Left ventricle myocardium inferior (tissue), 1 donor: ENCODE data around the gene MCM6. TPM values are rescaled to one million over a fixed set of nuclear protein-coding genes. Genes with fewer than 3 reads are reported as not detected.
"Not testable (repeated sequence)": the region's sequence is repeated elsewhere in the genome, so short reads cannot be mapped to it uniquely, and the experiment has no call there.

Source experiments
- DNase-seq: peaks from one replicate; pipeline ENCODE4 v3.0.0-alpha.2; 2020
- H3K27ac ChIP-seq: fragments of 200-600 bp; replicated peaks from 2 replicates; pipeline ENCODE4 v1.8.0; 2021
- H3K27me3 ChIP-seq: fragments of 200-600 bp; 2 replicates; pipeline ENCODE4 v1.8.0; 2021; ENCODE audit warnings: low read depth
- H3K36me3 ChIP-seq: fragments of 200-600 bp; 2 replicates; pipeline ENCODE4 v1.8.0; 2021
- H3K4me1 ChIP-seq: fragments of 200-600 bp; 2 replicates; pipeline ENCODE4 v1.8.0; 2021
- H3K4me3 ChIP-seq: fragments of 200-600 bp; 2 replicates; pipeline ENCODE4 v1.8.0; 2021; ENCODE audit warnings: mild to moderate bottlenecking, moderate library complexity
- H3K9me3 ChIP-seq: fragments of 200-600 bp; replicated peaks from 2 replicates; pipeline ENCODE4 v1.8.0; 2021
- CTCF ChIP-seq: fragments of 200-600 bp; IDR thresholded peaks from 2 replicates; pipeline ENCODE4 v1.8.0; 2021; ENCODE audit warnings: antibody characterized with exemption, mild to moderate bottlenecking, borderline replicate concordance
- intact Hi-C: fragments of 100-400 bp; cut with micrococcal nuclease; formaldehyde crosslinking; loops from one replicate; pipeline ENCODE4 v1.11.0; 2022
- total RNA-seq: library from RNA; stranded (reverse); fragmentation: NEBNext Ultra II Directional; extraction: Animal tissue kit (Norgen Biotek cat#: 25700); gene quantifications from one replicate; pipeline ENCODE4 v1.2.1, GENCODE V29; 2021
- donor health status: DM: no; HTN: yes; CAD: no; lungs with severe emphysema.

Gene MCM6
- total RNA-seq, 1 donor from 2014 or later, result 2.9 TPM

- Histone ChIP-seq H3K4me3 (no peak overlapping the region), H3K4me1 (peaks cover 14% of the 10 kb centered on the region), H3K27ac (no peak overlapping the region), H3K36me3 (no peaks in the 10 kb centered on the region), H3K27me3 (no peaks in the 10 kb centered on the region), H3K9me3 (peaks cover 4% of the 10 kb centered on the region)
- no peak for TF ChIP-seq CTCF
- intact Hi-C loops, result no loop called here
- DNase-seq, result no peak
Measured at GRCh38 chr2:135796606-135797005, 79.6 kb downstream of the MCM6 start.

- H3K27me3 ChIP-seq, H3K27ac ChIP-seq, intact Hi-C loops, H3K4me3 ChIP-seq, H3K36me3 ChIP-seq, DNase-seq, H3K9me3 ChIP-seq: not testable (repeated sequence)
- peaks cover 14% of the 10 kb centered on the region for H3K4me1 ChIP-seq
Measured at GRCh38 chr2:135795641-135796040, 80.6 kb downstream of the MCM6 start.

GRCh38 chr2:135792401-135793150 is 83.7 kb downstream of the MCM6 start:
- intact Hi-C loops, result no loop called here

GRCh38 chr2:135791418-135792190 is 84.6 kb downstream of the MCM6 start:
- Histone ChIP-seq H3K36me3 (peaks cover 13% of the 10 kb centered on the region), H3K4me1 (no peaks in the 10 kb centered on the region), H3K4me3 (no peak overlapping the region), H3K27ac (no peak overlapping the region), H3K9me3 (no peaks in the 10 kb centered on the region), H3K27me3 (no peaks in the 10 kb centered on the region)
- TF ChIP-seq CTCF, result no peak
- no peak for DNase-seq
- intact Hi-C loops, result no loop called here

More at GRCh38 chr2:135792401-135793150, 83.7 kb downstream of the MCM6 start:
- Histone ChIP-seq H3K4me3 (no peak overlapping the region), H3K4me1 (peaks cover 4% of the 10 kb centered on the region), H3K36me3 (peaks cover 5% of the 10 kb centered on the region), H3K27me3 (no peaks in the 10 kb centered on the region), H3K9me3 (no peaks in the 10 kb centered on the region), H3K27ac (no peak overlapping the region)
- DNase-seq, result no peak
- no peak for TF ChIP-seq CTCF

- no peaks in the 10 kb centered on the region for H3K27me3 ChIP-seq
- DNase-seq, result no peak
- H3K4me3 ChIP-seq, result no peak overlapping the region
- H3K36me3 ChIP-seq, result peaks cover 22% of the 10 kb centered on the region
- H3K27ac ChIP-seq, result no peak overlapping the region
- intact Hi-C loops, result no loop called here
- H3K9me3 ChIP-seq, result no peaks in the 10 kb centered on the region
- H3K4me1 ChIP-seq, result no peaks in the 10 kb centered on the region
- TF ChIP-seq CTCF, result no peak
Measured at GRCh38 chr2:135790423-135790822, 85.8 kb downstream of the MCM6 start.

Other genes starting within 250 kb of the MCM6 start
- 58.1 TPM for gene UBXN4, start 134.6 kb downstream of the MCM6 start, total RNA-seq
- gene LCT, start 39.3 kb downstream of the MCM6 start, total RNA-seq, result not detected
- 56.3 TPM for gene DARS1, start 109.2 kb upstream of the MCM6 start, total RNA-seq
- gene CXCR4, start 241.7 kb upstream of the MCM6 start, total RNA-seq, result 3.2 TPM